Activated CD4-positive, CD25-positive, alpha-beta regulatory T cell treated with anti-CD3 and anti-CD28 coated beads, Interleukin-2, amount 50 U/mL, for 16 hours (primary cell): ENCODE results near the gene VGLL2.
"Not testable (repeated sequence)": the region's sequence is repeated elsewhere in the genome, so short reads cannot be mapped to it uniquely, and the experiment has no call there.

Experiments
- DNase-seq: peaks from one replicate; pipeline ENCODE4 v3.0.0-alpha.2; 2020; ENCODE audit warnings: low read depth, low spot score

The VGLL2 gene, protein sequence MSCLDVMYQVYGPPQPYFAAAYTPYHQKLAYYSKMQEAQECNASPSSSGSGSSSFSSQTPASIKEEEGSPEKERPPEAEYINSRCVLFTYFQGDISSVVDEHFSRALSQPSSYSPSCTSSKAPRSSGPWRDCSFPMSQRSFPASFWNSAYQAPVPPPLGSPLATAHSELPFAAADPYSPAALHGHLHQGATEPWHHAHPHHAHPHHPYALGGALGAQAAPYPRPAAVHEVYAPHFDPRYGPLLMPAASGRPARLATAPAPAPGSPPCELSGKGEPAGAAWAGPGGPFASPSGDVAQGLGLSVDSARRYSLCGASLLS

DNA sequence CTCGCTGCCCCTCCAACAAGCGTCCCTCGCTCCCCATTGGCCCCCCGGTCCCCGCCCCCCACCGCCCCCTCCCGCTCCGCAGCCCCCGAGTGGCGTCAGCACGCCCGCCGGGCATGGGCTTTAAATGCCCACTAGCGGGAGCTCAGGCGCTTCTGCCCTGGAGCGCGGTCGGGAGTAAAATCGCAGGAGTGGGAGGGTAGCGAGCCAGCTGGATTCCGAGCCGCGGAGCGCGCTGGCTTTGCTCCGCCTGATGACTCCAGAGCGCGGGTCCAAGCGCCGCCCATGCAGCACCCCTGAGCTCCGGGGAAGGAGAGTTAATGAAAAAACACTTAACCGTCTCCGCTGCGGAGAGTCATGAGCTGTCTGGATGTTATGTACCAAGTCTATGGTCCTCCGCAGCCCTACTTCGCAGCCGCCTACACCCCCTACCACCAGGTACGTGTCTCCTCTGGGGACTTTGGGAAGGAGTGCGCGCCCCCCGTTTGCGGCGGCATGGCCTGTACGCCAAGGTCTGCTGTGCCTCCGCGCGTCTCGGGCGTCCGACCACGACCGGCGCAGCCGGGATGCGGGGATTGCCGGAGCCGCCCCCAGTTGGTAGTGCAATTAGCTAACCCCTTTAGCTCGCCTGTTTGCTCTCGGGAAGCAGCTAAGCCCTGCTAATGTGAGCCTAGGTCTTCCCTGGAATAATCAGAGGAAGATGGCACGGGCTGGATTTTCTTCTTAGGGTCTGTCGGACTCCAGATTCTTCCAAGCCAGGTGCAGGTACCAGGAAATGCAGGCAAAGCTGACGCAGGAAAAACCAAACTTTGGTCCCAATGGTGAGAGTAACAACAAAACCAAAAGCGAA, at the start of gene VGLL2:
VGLL2 (plus strand) TSS at position 149 of the 847 bp plus-strand sequence; CDS start at position 355, 206 bp downstream.
- DNase-seq = no peak

DNA sequence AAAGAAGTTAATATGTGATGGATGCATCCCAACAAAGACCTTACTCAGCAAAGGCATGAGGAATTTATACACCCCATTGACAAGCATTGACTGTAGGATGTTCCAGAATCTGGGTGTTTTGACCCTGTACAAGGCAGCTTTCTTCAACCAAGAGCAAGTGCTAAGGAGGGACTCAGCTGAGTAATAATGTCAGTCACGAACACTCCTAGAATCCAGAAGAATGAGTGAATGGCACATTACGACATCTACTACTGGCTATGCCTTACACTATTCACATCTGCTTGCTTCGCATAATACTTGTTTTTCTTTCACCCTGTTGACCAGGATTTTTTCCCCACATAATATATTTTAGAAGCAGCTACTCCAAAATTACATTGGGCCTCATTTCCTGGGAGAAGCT, 42.5 kb upstream of the VGLL2 start:
- no peak for DNase-seq

DNA sequence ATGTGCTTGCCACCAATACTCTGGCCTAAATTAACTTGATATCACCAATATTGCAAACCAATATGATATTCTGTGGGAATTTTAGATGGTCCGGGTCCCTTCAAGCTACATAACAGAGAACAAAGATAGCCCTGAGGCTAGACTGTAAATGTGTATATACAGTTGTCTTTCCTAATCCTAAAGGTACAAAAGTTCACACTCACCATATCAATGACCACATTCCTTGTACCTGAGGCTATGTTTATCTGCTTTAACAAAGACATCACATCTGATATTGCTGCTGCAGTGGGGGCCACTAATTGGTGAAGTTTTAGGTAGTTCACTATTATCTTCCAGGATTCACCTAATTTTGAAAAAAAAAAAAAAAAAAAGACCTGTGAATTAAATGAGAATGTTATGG, 38.6 kb upstream of the VGLL2 start:
- no peak for DNase-seq

DNA sequence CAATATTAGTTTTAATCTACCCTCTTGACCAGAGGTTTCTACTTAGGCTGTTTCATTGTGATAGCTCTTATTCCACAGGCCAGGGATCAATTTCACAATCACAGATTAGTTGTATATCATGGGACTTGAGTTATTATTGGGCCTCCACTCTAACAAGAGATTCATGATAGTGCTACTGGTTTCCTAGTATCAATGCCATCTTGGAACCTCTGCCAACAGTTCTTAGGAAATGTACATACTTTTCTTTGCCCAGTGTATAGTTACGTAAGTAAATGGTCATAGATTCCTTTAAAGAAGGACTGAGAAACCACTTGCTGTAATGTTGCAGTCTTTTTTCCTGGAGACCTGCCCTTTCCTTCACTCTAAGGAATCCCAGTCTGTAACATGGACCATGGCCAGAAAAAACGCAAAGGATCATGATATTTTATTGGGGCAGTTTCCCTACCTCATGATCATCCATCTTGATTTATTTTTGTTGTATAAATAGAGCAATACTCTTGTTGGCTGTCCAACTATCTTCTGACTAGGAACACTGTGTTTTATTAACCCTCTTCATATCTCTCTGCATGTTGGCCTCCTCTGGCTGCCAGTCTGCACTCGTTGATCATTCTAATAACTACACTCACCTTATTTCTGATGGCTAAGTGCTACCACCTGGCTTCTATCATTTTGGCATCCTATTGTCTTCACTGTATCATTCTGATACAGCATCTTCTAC, 38.0 kb upstream of the VGLL2 start:
- no peak for DNase-seq

DNA sequence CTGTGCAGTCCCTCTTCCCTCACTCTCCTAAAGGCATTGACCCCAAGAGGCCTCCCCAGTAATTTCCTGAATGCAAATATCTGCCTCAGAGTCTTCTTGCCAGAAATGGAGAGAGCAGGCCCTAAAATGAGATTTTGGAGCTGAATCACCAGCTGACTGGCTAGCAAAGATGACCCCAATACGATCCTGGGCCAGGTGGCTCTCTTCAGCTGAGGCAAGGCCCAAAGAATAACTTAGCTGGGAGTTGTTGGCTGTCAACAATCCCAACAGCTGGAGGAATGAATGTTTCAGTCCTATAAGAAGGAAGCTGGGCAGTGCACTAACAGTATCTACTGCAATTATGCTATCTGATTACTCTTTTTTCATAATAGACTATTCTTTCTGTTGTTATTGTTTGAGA, 37.2 kb upstream of the VGLL2 start:
- no peak for DNase-seq

DNA sequence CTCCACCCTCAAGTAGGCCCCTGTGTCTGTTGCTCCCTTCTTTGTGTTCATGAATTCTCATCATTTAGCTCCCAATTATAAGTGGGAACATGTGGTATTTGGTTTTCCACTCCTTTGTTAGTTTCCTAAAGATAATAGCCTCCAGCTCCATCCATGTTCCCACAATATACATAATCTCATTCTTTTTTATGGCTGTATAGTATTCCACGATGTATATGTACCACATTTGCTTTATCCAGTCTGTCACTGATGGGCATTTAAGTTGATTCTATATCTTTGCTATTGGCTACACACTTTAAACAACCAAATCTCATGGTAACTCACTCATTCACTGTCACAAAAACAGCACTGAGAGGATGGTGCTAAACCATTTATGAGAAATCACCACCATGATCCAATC, 35.5 kb upstream of the VGLL2 start:
- no peak for DNase-seq

DNA sequence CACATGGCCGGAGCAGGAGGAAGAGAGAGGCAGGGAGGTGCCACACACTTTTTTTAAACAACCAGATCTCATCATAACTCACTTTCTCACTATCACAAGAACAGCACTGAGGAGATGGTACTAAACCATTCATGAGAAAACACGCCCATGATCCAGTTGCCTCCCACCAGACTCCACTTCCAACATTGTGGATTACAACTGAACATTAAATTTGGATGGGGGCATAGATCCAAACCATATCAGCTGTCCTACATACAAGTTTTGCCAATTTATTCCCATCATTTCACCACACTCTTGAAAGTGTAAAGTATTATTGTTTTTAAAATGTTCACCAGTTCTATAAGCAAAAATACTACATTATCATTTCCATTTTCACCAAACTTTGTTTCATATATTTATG, 33.9 kb upstream of the VGLL2 start:
- DNase-seq = no peak

DNA sequence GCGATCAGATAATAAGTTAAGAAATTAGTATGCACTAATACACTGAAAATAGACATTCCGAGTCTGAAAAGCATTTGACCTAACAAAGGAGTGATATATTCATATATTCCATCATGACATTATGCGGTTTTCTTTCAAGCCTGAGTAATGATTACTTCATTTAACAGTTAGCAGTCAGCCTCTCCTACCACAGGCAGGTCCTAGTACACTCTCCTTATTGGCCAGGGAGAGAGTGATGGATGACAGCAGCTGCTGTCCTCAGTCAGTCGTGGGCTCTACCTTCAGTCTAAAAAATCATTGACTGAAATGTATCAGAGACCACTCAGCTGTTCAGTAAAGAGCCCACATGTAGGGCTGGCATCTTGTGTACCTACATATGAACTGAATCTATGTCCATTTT, 33.2 kb upstream of the VGLL2 start:
- no peak for DNase-seq

DNA sequence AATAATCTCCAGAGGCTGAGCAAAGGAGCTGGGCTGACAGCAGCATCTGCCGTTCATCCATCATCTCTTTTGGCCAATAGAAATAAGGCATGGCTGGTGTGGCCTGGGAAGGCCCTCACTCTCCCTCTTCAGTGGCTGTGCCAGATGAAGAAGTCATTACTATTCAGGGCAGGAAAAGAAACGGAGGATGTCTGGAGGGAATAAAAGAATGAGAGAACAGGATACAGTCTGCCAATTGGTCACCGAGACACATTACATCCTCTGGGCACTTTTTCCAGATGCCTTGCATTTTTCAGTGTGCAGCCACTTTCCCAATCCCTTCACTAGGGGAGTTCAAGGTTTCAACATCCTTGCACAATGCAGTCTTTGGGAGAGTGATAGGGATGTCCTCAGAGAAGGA, 32.2 kb upstream of the VGLL2 start:
- no peak for DNase-seq

DNA sequence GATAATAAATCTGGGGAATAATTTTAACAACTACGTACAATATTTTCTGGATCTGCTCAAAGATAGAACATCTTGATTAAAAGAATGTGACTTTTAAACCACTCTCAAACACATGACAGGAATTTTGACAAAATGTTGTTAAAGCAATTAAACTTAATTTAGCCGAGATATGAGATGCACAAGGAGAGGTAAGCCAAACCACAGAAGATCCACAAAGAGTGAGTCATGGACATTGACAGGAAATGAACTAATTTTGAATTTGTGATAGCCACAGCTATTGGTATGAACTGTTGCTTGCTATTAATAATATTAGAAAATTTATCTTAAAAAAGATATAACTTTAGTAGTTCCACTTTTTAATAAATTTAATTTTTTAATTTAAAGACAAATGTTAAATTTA, 27.8 kb upstream of the VGLL2 start:
- DNase-seq = no peak

DNA sequence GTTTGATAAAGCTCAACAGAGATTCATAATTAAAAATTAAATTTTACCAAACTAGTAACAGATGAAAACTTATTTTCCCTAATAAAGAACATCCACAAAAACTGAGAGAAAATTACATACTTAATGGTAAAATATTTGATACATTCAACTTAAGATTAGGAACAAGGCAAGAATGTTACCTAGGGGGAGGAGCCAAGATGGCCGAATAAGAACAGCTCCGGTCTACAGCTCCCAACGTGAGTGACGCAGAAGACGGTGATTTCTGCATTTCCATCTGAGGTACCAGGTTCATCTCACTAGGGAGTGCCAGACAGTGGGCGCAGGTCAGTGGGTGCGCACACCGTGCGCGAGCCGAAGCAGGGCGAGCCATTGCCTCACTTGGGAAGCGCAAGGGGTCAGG, 20.8 kb upstream of the VGLL2 start:
- not testable (repeated sequence) for DNase-seq

DNA sequence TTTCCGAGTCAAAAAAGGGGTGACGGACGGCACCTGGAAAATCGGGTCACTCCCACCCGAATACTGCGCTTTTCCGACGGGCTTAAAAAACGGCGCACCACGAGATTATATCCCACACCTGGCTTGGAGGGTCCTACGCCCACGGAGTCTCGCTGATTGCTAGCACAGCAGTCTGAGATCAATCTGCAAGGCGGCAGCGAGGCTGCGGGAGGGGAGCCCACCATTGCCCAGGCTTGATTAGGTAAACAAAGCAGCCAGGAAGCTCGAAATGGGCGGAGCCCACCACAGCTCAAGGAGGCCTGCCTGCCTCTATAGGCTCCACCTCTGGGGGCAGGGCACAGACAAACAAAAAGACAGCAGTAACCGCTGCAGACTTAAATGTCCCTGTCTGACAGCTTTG, 20.4 kb upstream of the VGLL2 start:
- DNase-seq = not testable (repeated sequence)

DNA sequence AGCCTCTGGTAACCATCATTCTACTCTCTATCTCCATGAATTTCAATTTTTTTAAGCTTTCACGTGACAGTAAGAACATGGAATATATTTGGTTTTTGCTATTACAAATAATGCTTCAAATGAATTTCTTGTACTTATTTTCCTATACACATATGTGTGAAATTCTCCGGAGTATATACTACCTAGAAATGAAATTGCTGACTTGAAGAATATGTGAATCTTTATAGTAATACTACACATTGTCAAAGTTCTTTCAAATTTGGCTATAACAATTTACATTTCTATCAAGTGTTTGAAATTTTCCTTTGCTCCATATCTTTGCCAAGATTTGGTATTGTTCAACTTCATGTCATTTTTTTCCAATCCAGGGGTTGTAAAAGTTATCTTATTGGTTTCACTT, 11.6 kb upstream of the VGLL2 start:
- no peak for DNase-seq

DNA sequence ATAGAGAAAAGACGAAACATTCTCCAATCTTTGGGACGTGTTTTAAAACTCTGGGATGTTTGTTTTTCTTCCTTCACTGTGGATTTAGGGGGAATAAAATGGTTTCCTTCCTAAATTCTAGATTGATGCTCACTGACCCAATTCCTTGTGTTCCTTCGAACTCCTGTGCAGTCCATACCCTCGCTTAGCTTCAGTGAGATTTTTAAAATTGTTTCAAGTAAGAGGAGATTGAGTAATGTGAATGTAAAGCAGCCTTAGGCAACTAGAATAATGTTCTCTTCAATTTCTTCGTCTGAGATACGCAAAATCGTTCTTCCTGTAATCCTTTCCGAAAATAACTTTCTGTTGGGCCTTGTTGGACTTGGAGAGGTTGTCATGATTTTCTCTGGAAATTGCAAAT, 2.6 kb upstream of the VGLL2 start:
- DNase-seq = no peak

DNA sequence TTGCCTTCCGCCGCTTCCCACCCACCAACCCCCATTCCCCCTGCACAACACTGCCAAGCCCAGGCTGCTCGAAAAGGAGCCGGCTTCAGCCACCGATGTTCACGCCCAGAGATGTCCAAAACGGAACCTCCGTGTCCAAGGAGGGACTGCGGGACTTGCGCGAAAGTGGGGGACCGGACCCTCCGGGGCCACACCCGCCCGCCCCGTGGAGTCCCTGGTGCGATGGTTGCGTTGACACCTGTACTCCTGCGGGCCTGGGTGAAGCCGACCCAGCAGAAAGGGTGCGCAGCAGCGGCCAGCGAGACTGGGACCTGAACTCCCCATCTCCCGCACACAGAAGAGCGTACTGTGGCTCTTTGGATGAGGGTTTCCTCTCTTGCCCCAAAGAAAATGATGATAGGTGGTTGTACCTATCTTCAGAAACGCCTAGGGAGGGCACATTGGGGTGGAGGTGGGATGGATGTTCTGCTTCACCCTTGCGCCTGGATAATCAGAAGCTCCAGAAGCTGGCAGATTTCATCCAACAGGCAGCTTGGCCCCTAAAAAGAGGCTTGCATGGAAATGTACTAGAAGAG, 1.9 kb upstream of the VGLL2 start:
- DNase-seq = no peak

DNA sequence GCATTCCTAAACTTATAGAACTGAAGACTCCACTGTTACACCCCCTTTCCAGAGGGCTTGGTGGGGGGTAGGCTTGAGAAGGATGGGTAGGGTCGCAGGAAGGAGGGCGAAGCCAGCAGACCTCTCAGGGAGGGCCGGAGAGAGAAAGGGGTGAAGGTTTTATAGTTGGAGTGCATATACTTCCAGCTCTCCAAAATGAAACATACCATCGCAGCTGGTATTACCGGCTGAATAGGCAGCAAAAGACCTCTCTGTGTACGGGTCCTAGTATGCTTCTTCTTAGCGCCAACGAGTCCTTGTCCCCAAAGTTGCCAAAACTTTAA, 1.0 kb upstream of the VGLL2 start:
- no peak for DNase-seq

DNA sequence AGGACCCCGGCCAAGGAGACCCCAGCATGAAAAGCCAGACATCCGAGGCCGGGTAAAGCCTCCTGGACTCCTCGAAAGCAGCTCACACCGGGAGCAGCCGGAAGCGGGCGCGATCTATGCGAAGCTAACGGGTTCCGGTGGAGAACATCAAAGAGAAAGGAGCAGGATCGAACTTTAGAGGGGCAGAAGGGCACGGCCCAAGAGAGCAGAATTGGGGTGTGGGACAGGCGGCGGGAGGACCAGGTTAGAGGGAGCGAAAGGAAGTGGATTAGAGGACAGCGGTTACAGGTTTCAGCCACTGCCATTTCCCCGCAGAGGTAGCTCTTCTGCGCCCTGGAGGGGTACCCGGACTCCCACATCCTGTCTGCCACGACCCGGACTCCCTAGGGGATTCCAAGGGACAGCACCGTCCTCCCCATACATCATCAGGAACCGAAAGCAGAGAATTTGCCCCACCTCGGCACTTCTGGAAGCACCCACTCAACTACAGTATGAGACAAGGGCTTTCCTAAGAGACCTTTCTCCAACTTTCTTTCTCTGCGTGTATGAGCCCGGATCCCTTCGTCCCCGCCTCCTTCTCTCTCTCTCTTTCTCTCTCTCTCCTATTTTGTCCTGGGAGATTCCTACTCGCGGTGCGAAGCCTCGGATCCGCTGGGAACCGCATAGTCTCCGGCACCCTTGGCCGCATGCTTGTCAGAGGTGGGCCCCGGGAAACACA, 507 bp upstream of the VGLL2 start:
- DNase-seq = no peak

DNA sequence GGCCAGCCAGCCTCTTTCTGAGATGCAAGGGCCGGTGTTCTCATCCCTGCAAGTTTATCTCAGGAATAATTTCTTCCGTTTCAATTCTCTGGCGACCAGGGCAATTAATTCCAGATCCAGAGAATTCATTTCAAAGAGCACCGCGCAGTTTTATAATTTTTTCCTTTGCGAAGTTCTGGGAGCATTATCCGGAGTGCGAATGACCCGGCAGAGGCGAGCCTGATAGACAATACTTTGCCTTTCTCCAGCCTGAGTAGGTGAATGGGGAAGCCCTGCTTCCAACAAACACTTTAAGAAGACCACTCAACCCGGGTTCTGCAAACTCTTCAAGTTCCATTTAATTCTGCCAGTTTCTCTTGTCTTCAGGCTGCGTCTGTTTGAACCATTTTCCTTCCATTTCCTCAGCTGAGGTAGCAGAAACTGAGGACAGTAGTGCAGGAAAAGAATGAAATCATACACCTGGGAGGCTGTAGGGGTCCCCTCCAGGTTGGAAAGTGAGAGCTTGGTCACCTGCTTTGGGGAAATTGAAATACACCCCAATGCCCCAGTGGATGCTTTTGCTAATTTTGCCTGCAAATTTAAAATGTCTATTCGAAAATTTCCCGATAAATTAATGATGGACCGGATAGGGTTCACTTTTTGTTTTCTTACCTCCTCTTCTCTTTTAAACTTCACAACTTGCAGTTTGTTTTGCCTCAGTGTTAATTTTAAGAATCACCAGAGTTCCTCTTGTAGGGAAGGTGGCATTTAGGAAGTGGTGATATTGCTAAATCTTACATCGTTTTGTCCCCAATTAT, 1.1 kb downstream of the VGLL2 start:
- no peak for DNase-seq

DNA sequence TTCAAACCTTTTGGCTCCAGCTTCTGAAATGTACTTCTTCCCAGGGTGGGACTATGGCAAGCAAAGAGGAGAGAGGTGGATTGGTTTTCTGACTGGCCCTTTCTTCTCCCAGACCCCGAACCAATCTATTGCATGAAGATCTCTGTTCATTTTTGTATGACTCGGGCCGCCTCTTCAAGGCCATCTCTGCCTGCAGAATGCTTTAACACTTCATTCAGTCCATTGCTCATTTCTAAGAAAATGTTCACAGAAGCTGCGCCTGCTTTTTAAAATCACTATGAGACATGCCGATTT, 1.6 kb downstream of the VGLL2 start:
- no peak for DNase-seq

DNA sequence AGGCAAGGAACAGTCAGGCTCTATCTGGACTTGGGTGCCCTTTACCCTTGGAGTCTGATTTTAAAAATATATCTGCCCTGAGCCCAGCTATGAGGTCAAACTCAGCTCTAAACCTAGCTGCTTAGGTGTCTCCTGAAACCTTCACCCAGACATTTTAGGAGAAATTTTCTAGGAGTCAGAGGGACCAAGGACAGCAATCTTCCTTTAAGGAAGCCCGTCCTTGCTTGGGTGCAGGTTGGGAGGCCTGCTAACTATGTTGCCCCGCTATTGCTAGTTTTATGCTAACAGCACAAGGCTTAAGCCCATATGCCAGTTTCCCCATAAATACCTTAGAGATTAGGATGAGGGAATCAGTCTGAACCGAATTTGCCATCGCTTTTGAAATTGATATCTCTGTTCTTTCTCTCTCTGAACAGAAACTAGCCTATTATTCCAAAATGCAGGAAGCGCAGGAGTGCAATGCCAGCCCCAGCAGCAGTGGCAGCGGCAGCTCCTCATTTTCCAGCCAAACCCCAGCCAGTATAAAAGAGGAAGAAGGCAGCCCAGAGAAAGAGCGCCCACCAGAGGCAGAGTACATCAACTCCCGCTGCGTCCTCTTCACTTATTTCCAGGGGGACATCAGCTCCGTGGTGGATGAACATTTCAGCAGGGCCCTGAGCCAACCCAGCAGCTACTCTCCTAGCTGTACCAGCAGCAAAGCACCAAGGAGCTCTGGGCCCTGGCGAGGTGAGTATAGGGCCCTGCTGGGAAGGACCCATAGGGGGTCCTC, 2.6 kb downstream of the VGLL2 start:
- no peak for DNase-seq
